LNCAP (cell line): Measurements from ENCODE around the gene IPO4.

Experiments
- TF ChIP-seq, protein P1 (sequence below): fragments of 450-650 bp; IDR thresholded peaks from 2 replicates; pipeline ENCODE4 v1.5.1; 2017; ENCODE audit warnings: mild to moderate bottlenecking

Gene IPO4

DNA sequence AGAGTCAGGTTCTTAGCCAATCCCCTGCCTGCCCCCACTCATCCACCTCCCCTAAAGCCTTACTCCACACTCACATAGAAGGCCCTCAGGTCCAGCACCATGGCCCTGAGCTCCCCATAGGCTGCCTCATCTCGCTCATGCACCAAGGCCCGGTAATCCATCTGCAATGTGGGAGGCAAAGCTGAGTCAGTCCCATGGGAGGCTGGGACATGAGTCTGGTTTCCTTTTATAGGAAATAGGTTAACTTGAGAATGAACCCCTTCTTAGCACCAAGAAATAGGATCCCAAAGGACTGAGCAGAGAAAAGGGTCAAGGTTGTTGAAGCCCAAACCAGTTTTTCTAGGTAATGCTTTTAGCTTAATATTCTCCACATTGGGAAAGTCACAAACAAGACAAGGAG is 45.1 kb downstream of the IPO4 start:
- TF ChIP-seq, protein P1, sequence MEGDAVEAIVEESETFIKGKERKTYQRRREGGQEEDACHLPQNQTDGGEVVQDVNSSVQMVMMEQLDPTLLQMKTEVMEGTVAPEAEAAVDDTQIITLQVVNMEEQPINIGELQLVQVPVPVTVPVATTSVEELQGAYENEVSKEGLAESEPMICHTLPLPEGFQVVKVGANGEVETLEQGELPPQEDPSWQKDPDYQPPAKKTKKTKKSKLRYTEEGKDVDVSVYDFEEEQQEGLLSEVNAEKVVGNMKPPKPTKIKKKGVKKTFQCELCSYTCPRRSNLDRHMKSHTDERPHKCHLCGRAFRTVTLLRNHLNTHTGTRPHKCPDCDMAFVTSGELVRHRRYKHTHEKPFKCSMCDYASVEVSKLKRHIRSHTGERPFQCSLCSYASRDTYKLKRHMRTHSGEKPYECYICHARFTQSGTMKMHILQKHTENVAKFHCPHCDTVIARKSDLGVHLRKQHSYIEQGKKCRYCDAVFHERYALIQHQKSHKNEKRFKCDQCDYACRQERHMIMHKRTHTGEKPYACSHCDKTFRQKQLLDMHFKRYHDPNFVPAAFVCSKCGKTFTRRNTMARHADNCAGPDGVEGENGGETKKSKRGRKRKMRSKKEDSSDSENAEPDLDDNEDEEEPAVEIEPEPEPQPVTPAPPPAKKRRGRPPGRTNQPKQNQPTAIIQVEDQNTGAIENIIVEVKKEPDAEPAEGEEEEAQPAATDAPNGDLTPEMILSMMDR: no peak

DNA sequence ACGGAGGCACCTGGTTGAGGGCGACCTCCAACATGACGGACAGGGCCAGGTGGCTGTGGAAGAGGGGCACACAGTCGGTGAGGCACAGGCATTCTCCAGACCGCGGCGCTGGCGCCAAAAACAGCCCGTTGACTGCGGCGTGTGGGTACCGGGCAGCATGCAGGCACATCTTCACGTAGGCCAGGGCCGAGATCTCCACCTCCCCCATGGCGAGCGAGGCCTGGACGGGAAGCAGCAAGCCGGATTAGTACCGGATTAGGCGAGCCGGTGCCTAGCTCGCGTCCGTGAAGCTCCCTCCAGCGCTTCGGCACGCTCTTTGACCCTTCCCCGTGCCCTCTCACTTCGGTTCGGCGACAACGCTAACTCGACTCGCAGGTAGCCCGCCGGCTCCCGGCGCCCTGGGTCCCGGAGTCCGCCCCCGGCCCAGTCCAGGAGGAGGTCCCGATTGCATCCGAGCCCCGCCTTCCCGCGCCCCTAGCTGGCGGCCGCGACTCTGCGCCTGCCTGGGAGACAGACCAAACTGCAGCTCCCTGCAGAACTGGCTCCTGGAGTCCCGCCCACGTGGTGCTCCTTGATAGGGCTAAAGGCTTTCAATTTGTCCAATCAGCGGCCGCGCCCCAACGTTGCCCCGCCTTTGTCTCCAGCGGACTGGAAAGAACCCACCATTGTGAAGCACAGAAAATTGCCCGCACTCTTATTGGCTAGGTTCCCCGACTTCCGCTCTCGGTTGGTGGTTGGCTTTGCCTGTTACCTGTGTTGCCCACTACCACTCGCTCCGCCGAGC is 47.3 kb downstream of the IPO4 start, which contains the start of gene EMC9:
Gene EMC9, minus strand, starts transcription at position 495 of the 784 bp plus-strand sequence. Its CDS starts 287 bp downstream, at position 208.
- TF ChIP-seq, protein P1: no peak

DNA sequence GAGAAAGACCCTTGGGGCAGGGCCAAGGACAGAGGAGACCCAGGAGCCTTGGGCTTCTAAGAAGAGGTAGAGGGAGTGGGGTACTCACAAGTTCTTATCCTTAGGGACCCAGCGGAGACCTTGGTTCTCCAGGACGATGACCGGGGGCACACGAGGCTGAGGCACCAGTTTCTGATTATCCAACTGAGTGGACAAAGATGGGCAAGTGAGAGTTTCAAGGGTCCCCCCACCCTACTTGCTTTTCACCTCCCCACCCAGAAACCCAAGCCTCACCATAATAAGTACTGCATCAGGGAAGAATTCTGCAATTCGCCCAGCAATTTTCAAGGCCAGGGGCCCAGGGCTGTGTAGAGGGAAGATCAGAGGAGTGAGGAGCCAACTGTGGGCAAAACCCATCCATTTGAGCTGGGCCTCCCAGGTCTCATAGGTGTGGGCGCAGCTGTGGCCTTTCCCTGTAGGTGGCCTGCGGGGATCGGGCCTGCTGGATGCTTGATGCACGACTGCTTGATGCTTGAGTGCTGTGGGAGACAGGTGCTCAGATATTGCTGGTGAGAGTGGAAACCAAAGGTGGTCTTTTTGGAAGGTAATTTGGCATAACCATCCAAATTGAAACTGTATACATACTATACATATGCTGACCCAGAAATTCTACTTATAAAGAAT is 49.2 kb downstream of the IPO4 start:
- TF ChIP-seq, protein P1: no peak

DNA sequence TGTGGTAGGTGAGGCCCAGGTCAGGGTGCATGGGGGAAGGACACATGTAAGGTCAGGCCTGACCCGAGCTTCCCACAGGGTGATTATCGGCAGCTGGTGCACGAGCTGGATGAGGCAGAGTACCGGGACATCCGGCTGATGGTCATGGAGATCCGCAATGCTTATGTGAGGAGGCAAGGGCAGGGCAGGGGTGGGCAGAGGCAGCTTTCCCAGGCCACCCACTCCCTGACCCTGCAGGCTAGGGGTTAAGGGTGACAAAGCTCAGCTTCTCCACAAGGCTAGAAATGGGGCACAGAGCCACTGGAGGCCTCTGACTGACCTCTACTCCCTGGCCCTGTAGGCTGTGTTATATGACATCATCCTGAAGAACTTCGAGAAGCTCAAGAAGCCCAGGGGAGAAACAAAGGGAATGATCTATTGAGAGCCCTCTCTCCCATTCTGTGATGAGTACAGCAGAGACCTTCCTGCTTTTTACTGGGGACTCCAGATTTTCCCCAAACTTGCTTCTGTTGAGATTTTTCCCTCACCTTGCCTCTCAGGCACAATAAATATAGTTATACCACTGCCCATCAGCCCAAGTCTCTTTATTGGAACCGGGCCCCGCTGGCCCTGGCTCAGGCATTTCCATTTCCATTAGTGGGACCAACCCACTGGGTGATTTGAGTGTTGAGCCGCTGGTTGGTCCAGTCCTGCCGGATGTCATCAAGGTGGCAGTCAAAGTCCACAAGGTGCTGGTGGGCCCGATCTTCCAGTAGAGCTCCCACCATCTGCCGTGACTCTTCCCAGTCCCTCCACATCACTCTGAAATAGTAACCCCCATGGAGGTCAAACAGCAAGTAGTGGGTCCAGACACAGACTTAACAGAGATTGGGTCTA is 50.0 kb downstream of the IPO4 start:
- TF ChIP-seq, protein P1: no peak

DNA sequence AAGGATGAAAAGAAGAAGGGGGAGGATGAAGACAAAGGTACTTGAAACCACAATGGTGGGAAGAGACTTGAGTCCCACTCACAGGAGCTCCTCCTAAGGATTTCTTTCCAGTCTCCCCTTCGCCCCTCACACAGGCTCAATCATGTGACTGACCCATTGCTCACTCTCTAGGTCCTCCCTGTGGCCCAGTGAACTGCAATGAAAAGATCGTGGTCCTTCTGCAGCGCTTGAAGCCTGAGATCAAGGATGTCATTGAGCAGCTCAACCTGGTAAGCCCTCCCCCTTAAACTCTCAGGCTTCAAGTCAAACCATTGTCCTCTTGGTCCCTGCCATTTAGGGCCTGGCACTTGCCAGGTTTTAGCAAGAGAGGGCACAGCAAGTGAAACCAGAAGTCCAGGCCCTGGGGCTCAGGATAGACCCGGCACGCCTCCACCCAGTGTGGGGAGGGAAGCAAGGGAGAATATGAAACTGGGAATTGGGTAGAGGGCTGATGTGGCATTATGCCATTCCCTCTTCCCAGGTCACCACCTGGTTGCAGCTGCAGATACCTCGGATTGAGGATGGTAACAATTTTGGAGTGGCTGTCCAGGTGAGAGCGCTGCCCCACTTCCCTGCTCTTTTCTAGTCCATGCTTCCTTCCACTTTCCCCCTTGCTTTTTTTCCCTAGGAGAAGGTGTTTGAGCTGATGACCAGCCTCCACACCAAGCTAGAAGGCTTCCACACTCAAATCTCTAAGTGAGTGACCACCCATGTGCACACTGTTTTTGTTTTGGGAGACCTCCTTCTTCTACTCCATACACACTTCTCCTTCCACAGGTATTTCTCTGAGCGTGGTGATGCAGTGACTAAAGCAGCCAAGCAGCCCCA is 50.9 kb downstream of the IPO4 start:
- TF ChIP-seq, protein P1: no peak

DNA sequence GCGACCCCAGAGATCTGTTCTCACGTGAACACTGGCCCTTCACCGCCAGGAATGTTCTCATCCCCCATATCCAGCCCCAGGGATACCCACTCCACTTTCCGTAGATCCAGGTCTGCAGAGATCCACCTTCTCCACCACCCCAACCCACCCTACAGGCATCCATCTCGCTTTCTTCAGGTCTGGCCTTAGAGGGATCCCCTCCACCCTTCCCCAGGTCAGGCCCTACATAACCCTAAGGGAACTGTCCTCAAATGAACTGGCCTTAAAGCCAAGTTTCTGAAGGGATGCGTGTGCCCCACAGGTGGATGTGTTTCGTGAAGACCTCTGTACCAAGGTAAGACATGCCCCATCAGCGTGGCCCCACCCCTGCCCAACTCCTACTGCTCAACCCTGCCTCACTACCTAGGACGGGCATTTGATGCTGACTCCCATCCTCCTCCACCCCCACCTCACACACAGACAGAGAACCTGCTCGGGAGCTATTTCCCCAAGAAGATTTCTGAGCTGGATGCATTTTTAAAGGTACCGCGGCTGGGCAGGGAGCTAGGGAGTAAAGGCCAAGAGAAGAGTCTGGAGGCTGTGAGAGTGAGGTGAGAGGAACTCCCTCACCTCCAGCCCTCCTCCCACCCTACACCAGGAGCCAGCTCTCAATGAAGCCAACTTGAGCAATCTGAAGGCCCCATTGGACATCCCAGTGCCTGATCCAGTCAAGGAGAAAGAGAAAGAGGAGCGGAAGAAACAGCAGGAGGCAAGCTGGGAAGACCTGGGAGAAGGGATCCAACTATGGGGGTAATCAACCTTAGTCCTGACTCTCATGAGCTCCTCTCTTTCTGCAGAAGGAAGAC is 51.7 kb downstream of the IPO4 start:
- TF ChIP-seq, protein P1: no peak
